ENCODE results near the gene PRKCH.

Gene PRKCH

DNA sequence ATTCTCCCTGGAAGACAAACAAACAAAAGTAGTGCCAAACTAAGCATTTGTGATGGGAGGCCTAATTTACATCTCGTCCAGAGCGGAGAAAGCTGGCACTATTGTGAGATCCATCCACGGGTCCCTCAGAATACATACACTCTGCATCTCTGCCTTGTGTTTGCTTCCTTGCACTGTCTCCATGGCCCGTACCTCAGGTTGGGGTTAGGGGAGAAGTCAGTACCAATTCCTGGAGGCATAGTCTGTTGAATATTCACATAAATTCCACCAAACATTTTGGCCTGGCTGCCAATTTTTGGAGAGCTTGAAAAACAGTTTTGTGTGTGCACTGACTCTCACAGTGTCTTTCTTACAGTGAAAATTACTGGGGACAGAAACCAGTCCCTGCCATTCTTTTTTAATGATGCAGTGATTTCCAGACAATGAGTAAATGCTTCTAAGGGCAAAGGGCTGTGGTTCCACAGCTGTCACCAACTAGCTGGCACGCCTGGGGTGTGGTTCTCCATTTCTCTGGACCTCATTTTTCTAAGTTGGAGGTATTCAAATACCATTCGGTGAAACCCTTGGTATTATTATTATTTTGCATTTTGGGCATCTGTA lies 254.3 kb downstream of the PRKCH start:
- no peak for DNase-seq (ENCODE audit: extremely low read depth in 1 of 2, low read depth in 1 of 2)

DNA sequence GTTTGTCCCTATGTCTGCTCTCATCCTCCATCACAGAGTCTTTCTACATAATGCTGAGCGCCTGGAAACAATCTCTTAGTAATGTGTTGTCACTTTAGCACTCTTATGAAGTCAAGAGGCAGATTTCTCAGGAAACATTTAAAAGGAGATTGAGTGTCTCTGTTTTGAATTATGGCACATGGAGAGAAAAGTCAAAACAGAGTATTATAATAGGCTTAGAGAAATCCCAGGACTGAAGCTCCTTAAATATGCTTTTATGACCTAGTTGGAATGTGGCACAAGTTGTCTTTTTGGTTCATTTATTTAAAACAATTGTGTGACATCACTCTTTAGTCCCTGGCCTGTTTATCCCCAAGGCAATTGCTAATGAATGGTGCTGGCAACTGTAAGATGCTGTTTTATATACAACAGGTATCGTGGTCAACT lies 256.1 kb downstream of the PRKCH start:
- no peak for DNase-seq (ENCODE audit: extremely low read depth in 1 of 2, low read depth in 1 of 2)

DNA sequence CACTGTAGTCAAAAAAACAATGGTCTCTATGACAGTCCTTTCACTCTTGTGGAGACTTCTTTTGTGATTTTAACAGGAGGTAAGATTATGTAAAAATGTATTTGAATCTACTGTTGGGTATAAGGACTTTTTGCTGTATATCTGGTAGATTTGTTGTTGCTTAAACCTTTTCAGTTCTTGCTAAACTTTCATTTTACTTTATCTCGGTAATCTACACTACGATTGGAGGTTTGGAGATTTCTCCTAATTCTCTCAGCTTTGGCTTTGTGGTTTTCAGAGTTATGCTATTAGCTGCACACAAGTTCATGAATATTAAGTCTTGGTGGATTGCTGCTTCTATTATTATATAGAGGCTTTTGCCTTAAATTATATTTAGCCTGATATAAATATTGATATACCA lies 257.4 kb downstream of the PRKCH start:
- DNase-seq (ENCODE audit: extremely low read depth in 1 of 2, low read depth in 1 of 2) = no peak

DNA sequence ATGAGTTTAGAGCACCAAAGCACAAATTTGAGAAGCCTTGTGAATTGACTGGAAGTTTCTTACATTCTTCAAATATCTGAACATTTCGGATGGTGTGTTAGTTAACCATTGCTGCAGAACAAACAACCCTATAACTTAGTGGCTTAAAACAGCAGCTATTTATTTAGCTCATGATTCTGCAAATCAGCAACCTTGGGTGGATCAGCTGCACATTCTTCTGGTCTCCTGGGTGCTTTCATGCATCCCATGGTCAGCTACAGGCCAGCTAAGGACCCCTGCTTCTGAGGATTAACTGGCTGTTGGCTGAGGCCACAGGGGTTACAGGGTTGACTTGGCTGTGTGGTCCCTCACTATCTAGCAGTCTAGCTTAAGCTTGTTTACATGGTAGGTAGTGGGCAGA lies 260.0 kb downstream of the PRKCH start:
- DNase-seq (ENCODE audit: extremely low read depth in 1 of 2, low read depth in 1 of 2) = no peak

DNA sequence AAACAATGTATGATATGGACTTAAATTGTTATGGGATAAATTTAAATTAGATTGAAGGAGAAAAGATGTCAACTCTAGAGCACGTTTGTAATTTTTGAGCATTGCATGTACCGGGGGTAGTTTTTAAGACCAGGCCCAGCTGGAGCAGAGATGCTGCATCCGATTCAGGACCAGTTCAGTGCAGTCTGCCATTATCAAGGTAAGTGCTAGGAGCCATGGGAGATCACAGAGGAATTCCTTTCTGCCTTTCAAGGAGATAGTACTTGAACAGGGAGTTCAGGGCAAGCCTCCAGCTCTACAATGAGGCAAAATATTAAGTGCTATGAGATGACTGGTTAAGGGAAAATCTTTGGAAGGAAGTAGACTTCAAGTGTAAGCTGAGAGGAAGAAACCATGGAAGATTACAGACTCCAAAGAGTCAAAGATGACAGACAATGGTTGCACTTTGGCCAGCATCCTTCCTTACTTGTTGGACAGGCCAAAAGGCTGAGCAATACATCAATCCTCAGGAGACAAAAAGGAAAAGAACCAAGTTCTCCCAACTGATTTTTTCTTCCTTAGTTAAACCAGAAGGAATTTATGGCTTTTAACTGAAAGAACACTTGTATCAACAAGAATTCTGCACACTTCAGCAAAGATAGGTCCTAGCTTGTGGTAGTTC lies 260.7 kb downstream of the PRKCH start:
- DNase-seq (ENCODE audit: extremely low read depth in 1 of 2, low read depth in 1 of 2) = no peak

DNA sequence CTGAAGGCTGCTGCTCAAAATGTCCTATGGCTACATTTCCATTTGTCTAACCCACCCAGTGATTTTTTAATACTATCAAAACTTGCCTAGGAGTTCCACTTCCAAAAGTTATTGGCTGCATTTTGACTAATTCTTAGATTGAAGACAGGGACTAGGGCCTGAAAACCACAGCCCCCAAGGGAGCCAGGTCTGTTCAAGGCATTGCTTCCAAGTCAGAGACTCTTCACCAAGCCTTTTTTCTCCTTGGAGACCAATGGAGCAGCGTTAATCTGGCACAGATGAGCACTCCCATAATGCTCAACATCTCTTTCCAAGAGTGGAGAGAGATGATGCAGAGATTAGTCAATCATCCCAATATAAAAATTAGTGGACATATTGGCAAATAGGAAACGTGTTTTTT lies 261.4 kb downstream of the PRKCH start:
- DNase-seq (ENCODE audit: extremely low read depth in 1 of 2, low read depth in 1 of 2) = no peak

DNA sequence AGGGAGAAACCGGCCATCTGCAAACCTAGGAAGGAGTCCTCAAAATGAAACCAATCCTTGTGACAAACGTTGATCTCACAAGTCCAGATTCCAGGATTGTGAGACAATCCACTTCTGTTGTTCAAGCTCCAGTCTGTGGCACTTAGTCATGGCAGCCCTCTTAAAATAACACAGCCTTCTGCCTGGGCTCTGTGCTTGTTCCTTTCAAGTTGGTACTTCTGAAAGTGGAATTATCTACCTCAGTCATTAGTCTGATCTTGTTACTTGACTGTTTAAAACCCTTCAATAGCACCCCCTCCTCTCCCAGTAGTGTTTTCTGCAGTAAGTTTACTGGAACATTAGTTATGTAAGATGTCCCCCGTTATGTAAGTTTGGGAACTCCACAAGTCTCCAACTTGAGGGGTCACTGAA lies 263.0 kb downstream of the PRKCH start:
- no peak for DNase-seq (ENCODE audit: extremely low read depth in 1 of 2, low read depth in 1 of 2)

DNA sequence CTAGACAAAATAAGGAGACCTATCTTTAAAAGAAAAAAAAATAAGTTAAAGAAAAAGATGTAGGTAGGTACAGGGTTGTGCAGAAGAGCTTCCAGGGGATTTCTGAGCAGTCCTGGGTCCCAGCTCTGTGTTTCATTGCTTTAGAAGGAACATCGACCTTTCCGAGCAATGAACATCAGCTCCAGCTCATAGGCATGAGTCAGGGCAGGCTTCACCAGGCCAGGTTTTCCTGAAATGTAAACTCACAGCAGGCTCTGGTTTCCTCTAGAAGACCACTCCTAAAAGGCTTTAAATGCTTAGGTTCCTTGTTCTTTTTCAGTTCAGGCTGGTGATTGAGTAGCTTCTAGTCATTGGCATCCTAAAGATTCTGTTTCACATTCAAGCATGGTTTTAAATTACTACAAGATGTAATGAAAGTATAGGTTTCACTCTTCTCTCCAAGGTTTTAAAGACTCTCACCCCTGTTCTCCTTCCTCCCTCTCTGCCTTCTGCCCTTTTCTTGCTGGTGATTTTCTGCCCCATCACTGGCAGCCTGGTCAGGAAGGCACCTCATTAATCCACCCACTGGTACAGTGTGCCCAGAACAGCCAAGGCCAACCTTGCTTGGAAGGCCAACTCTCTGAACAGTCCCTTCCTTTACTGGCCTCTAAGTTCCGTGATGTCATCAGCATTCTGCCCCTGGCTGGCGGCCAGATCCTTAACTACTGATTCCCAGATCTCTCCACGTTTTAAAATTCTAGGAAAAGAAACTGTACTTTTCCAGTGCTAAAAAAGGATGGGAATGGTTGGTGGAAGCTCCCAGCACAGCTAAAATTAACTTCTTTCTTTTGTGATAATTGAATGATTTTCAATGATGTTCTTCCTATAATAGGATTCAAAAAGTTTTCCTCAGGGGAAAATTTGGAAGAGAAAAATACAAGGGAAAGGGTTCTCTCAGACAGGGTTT lies 264.5 kb downstream of the PRKCH start:
- DNase-seq (ENCODE audit: extremely low read depth in 1 of 2, low read depth in 1 of 2) = no peak

DNA sequence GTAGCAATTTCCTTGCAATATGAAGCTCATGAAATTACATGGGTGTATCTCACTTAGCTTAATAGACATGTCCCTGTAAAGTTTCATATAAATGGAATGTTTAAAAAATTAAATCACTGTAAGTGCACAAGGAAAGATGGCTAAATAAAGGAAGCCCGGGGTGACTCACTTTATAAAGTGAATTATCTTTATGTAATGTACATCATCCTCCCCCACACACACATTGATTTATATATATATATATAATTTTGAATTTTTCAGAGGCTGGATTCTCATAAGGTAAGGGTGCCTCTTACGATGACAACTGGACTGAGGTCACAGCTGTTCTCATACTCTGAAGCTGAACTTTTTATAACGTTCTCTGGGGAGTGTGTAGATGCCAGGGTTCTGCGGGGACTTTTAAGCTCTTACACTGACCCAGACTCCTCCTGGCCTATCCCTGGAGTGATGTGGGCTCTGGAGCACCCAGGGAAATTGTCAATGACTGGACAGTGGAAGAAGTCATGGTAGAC lies 265.2 kb downstream of the PRKCH start:
- no peak for DNase-seq (ENCODE audit: extremely low read depth in 1 of 2, low read depth in 1 of 2)

DNA sequence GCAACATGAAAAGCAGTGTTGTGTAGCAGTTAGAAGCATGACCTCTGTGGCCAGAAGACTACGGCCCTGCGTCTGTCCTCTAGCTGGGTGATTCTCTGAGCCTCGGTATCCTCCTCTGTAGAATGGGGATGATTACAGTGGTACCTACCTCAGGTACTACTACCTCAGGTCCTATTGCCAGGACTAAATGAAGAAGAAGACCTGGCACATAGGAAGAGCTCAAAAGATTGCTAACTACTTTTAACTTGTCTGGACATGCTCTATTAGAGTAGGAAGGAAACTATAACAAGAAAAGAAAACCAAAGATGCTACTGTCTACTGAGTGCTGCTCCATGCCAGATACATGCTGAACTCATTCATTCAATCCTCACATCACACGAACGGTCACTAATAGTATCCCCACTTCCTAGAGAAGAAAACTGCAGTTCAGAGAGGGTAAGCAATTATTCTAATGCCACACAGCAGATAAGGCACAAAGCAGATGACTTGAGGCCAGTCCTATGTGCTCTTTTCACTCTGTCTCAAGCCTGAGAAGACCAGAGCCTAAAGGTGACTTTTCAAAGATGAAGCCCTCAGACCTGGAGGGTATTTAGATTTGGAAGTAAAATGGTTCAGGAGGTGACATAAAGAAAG lies 265.8 kb downstream of the PRKCH start:
- DNase-seq (ENCODE audit: extremely low read depth in 1 of 2, low read depth in 1 of 2) = no peak

DNA sequence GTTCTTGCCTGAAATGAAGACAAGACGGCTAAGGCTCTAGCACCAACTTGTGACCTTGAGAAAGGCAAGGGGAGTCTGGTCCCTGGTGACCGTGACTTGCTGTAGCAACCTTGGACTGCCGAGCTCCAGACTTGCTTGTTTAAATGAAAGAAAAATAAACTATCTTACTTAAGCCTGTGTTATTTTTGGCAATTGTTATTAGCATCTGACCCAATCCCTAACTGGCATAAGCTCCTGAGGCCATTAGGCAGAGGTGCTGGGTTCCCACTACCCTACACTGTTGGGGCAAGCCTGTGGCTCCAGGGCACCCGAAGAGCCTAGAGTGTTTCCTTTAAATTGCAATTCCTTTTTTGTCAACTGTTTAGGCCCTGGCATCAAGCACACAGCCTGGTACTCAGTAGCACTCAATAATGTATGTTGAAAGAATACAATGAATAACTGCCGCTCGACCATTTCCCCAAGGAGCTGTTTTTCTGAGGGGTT lies 267.1 kb downstream of the PRKCH start:
- no peak for DNase-seq (ENCODE audit: extremely low read depth in 1 of 2, low read depth in 1 of 2)

DNA sequence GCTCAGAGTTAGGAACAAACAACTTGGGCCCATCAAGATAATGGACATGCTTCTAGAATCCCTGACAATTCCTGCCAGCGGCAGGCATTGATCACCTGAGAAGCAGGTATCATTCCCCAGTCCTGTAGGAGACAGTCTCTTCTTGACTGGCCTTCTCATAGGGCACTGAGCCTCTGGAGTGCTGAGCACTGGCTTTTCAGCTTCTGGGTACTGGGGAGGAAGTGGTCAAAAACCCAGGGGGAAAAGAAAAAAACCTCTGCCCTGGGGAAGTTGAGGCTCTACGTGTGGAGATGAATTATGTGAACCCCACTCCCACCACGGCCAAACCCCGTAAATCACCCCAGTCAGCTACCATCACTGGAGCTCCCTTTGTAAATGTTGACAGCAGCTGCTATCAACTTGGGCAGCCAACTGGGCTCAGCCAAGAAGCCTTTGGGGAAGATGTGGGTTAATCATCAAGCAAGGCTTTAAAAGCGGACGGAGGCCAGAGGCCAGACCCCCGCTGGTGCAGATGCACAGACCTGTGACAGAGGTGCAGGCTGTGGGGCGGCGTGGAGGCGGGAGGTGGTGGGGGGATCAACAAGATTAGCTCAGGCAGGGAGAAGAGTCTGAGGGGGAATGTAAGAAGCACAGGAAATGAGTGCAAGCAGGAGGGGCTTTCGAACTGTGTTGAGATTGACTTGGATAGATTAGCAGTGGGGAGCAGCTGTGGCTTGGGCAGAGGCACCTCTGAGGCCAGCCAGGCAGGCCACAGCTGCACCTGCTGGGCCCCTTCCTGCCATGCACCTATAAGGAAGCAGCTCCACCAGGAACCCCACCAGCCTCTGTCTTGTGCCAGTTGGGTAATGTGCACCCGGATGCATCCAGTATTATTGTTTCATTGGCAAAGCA lies 268.6 kb downstream of the PRKCH start:
- DNase-seq (ENCODE audit: extremely low read depth in 1 of 2, low read depth in 1 of 2) = no peak

DNA sequence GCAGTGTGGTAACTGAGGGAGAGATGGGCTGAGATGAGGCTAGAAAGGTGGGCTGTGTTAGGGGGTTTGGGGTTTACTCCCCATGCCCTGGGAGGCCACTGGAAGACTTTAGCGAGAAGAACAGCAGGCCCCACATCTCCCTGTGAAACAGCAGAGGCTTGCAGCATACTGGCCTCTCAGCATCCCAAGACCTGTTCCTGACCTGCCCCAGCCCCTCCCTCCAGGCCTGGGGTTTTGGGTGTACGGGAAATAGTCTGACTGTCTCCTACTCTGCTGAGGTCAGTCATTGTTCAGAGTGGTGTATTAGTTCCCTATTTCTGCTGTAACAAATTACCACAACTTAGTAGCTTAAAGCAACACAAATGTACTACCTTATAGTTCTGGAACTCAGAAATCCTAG lies 270.5 kb downstream of the PRKCH start:
- DNase-seq (ENCODE audit: extremely low read depth in 1 of 2, low read depth in 1 of 2) = no peak

DNA sequence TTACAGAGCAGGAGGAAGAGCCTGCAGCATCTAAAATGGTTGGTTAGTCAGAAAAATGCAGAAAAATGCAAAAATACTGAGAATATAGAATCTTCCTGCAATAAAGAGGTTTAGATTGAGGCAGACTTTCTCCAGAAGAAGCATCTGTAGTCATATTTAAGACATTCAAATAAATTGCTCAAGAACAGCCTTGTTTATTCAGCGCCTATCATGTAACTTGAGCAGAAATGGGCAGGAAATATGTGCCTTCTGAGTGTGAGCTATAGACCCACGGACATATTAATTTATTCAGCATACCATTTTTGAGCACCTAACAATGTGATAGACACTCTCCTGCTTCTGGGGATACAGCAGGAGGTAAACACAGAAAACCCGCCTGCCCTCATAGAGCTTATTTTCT lies 272.0 kb downstream of the PRKCH start:
- DNase-seq (ENCODE audit: extremely low read depth in 1 of 2, low read depth in 1 of 2) = no peak

DNA sequence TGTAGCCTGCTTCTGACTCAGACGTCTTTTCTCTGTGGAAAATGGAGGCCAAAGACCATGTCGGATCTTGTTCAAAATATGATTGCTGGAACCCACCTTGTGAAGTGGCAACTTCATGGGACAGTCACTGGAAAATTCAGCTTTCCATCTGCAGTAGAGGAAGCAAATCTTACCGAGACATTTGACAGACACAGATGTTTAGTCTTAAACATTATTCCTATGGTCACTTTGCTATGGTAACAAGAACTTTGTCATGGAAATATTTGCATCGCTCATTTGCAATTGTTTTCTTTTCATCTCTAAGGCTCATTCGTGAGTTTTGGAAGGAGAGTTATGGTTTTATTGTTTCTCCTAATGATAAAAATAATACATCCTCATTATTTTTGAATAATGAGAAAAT lies 275.6 kb downstream of the PRKCH start:
- no peak for DNase-seq (ENCODE audit: extremely low read depth in 1 of 2, low read depth in 1 of 2)

DNA sequence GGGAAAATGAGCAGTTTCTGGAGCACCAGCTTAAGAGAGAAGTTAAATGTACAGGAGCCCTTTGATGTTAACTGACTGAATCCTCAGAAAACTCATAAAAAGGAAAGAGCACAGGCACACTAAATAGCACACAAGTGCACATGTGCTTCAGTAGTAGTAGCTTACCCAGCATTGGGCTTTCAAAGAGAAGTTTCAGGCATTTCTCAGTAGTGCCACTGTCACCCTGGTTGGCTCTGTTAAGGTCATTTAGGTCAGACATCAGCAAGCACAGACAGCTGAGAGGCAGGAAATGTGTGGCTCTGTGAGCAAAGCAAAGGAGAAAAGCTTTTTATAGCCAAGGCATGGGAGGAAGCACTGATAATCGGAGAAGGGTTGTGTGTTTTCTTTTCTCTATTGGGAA lies 277.6 kb downstream of the PRKCH start:
- no peak for DNase-seq (ENCODE audit: extremely low read depth in 1 of 2, low read depth in 1 of 2)

DNA sequence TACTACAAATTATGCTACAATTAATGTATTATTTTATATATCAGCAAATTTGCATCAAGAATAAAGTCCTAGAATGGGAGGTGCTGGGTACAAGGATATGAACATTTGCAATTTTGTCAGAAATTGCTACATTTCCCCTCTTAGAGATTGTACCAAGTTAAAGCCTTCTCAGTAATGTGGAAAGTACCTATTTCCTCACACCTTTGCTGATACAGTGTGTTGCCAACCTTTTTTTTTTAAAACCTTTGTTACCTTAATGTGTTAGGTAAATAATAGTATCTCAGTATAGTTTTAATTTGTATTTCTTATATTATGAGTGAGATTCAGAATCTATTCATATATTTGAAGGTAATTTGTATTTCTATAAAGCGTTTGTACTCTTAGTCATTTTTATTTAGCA lies 278.6 kb downstream of the PRKCH start:
- no peak for DNase-seq (ENCODE audit: extremely low read depth in 1 of 2, low read depth in 1 of 2)
